WTC11 (cell line): ENCODE data around the gene MEIS2. TPM values are rescaled to one million over a fixed set of nuclear protein-coding genes. Genes with fewer than 3 reads are reported as not detected.

Experiments used
- ATAC-seq: fragments of 200-7000 bp; cut with Tn5 transposase; 2 replicates; pipeline ENCODE4 v1.10.0; 2021; ENCODE audit warnings: mild to moderate bottlenecking, moderate library complexity
- CTCF ChIA-PET: fragments of 300-600 bp; sonication (Branson Sonifier 250); formaldehyde crosslinking; loops from one replicate; lab custom pipeline; 2021; ENCODE audit warnings: antibody characterized with exemption; lab: Charles Lee
- POLR2A ChIA-PET: fragments of 350-600 bp; sonication (Branson Sonifier 250); formaldehyde crosslinking; loops from one replicate; lab custom pipeline; 2021; ENCODE audit warnings: antibody characterized with exemption; lab: Charles Lee
- DNase-seq: peaks from one replicate; pipeline ENCODE4 v3.0.0; 2021; ENCODE audit warnings: low spot score
- H3K27ac Mint-ChIP-seq: 2 replicates; pipeline ENCODE4 v1.8.0; 2021; ENCODE audit warnings: mixed read lengths
- H3K27me3 Mint-ChIP-seq: 2 replicates; pipeline ENCODE4 v1.8.0; 2021; ENCODE audit warnings: low read depth, mild to moderate bottlenecking, moderate library complexity, mixed read lengths
- H3K36me3 Mint-ChIP-seq: 2 replicates; pipeline ENCODE4 v1.8.0; 2021; ENCODE audit warnings: mixed read lengths
- H3K4me1 Mint-ChIP-seq: 2 replicates; pipeline ENCODE4 v1.8.0; 2022; ENCODE audit warnings: mixed read lengths
- H3K4me3 Mint-ChIP-seq: 2 replicates; pipeline ENCODE4 v1.8.0; 2021; ENCODE audit warnings: mild to moderate bottlenecking, moderate library complexity, mixed read lengths
- H3K9me3 Mint-ChIP-seq: 2 replicates; pipeline ENCODE4 v1.8.0; 2021; ENCODE audit warnings: mixed read lengths
- CBFB ChIP-seq: sonication (generic); formaldehyde crosslinking; IDR thresholded peaks from 2 replicates; pipeline ENCODE4 v1.8.1; 2022; ENCODE audit warnings: mild to moderate bottlenecking, low read depth, missing genetic modification reagents
- E2F4 ChIP-seq: sonication (generic); formaldehyde crosslinking; IDR thresholded peaks from 2 replicates; pipeline ENCODE4 v1.8.1; 2022; ENCODE audit warnings: low read depth, mild to moderate bottlenecking, moderate library complexity, missing genetic modification reagents, borderline replicate concordance
- ESRRA ChIP-seq: sonication (generic); formaldehyde crosslinking; IDR thresholded peaks from 2 replicates; pipeline ENCODE4 v1.8.1; 2022; ENCODE audit warnings: mild to moderate bottlenecking, missing genetic modification reagents, borderline replicate concordance
- GABPB1 ChIP-seq: sonication (generic); formaldehyde crosslinking; IDR thresholded peaks from 2 replicates; pipeline ENCODE4 v1.8.1; 2023; ENCODE audit warnings: mild to moderate bottlenecking, missing genetic modification reagents
- IRF2 ChIP-seq: sonication (generic); formaldehyde crosslinking; IDR thresholded peaks from 2 replicates; pipeline ENCODE4 v1.8.0; 2022; ENCODE audit warnings: low read depth, missing genetic modification reagents, borderline replicate concordance
- JAZF1 ChIP-seq: fragments of 250-450 bp; sonication (Bioruptor Pico); IDR thresholded peaks from 2 replicates; pipeline ENCODE4 v1.9.0; 2021; ENCODE audit warnings: moderate library complexity, mild to moderate bottlenecking, inconsistent platforms
- MXD4 ChIP-seq: fragments of 250-450 bp; sonication (Bioruptor Pico); IDR thresholded peaks from 2 replicates; pipeline ENCODE4 v1.8.0; 2021; ENCODE audit warnings: mild to moderate bottlenecking, moderate library complexity, borderline replicate concordance
- NFE2L1 ChIP-seq: sonication (generic); formaldehyde crosslinking; IDR thresholded peaks from 2 replicates; pipeline ENCODE4 v1.8.1; 2023; ENCODE audit warnings: missing genetic modification reagents
- TCF7 ChIP-seq: sonication (generic); formaldehyde crosslinking; IDR thresholded peaks from 2 replicates; pipeline ENCODE4 v1.8.0; 2022; ENCODE audit warnings: mild to moderate bottlenecking, low read depth, missing genetic modification reagents, moderate library complexity
- TEAD1 ChIP-seq: sonication (generic); formaldehyde crosslinking; IDR thresholded peaks from 2 replicates; pipeline ENCODE4 v1.8.0; 2022; ENCODE audit warnings: mild to moderate bottlenecking, missing genetic modification reagents
- ZBTB21 ChIP-seq: sonication (generic); formaldehyde crosslinking; IDR thresholded peaks from 2 replicates; pipeline ENCODE4 v1.8.1; 2023; ENCODE audit warnings: mild to moderate bottlenecking, missing genetic modification reagents, borderline replicate concordance
- ZMAT4 ChIP-seq: fragments of 250-450 bp; sonication (Bioruptor Pico); IDR thresholded peaks from 2 replicates; pipeline ENCODE4 v1.9.0; 2021; ENCODE audit warnings: mild to moderate bottlenecking
- ZNF219 ChIP-seq: sonication (generic); formaldehyde crosslinking; IDR thresholded peaks from 2 replicates; pipeline ENCODE4 v1.8.0; 2023; ENCODE audit warnings: missing genetic modification reagents, mild to moderate bottlenecking, borderline replicate concordance
- ZNF423 ChIP-seq: fragments of 250-450 bp; sonication (Bioruptor Pico); IDR thresholded peaks from 2 replicates; pipeline ENCODE4 v2.1.2; 2022; ENCODE audit warnings: mild to moderate bottlenecking, moderate library complexity
- total RNA-seq: library from RNA; stranded (reverse); gene quantifications from 3 replicates; pipeline ENCODE4 v1.2.3, GENCODE V29; 2021
- TF ChIP-seq, protein P1 (sequence below): sonication (generic); formaldehyde crosslinking; IDR thresholded peaks from 2 replicates; pipeline ENCODE4 v1.8.0; 2022; ENCODE audit warnings: missing genetic modification reagents
- TF ChIP-seq, protein P2 (sequence below): sonication (generic); formaldehyde crosslinking; IDR thresholded peaks from 2 replicates; pipeline ENCODE4 v1.8.1; 2022; ENCODE audit warnings: missing genetic modification reagents, borderline replicate concordance
- TF ChIP-seq, protein P3 (sequence below): sonication (generic); formaldehyde crosslinking; IDR thresholded peaks from 2 replicates; pipeline ENCODE4 v1.8.1; 2022; ENCODE audit warnings: low read depth, missing genetic modification reagents, borderline replicate concordance
- TF ChIP-seq, protein P4 (sequence below): sonication (generic); formaldehyde crosslinking; IDR thresholded peaks from 2 replicates; pipeline ENCODE4 v1.8.1; 2023; ENCODE audit warnings: mild to moderate bottlenecking, moderate library complexity, missing genetic modification reagents
- TF ChIP-seq, protein P5 (sequence below): sonication (generic); formaldehyde crosslinking; IDR thresholded peaks from 2 replicates; pipeline ENCODE4 v1.8.1; 2023; ENCODE audit warnings: mild to moderate bottlenecking, missing genetic modification reagents
- TF ChIP-seq, protein P6 (sequence below): sonication (generic); formaldehyde crosslinking; IDR thresholded peaks from 2 replicates; pipeline ENCODE4 v1.8.1; 2022; ENCODE audit warnings: mild to moderate bottlenecking, missing genetic modification reagents, moderate library complexity, borderline replicate concordance

The MEIS2 gene
- total RNA-seq, 1 experiment from 2014 or later, result 0.57 TPM

GRCh38 chr15:37084602-37085001 is 15.7 kb downstream of the MEIS2 start:
- no peaks in the 10 kb centered on the region for H3K27me3 Mint-ChIP-seq
- no peak overlapping the region for H3K27ac Mint-ChIP-seq
- ChIA-PET CTCF (no interaction called here), POLR2A (no interaction called here)
- no peak overlapping the region for H3K4me3 Mint-ChIP-seq
- H3K4me1 Mint-ChIP-seq, result peaks cover 30% of the 10 kb centered on the region
- ATAC-seq (no peak), DNase-seq (no peak)
- no peaks in the 10 kb centered on the region for H3K9me3 Mint-ChIP-seq
- TF ChIP-seq ZNF219 (CRISPR knock-in tag) (no peak), GABPB1 (no peak), ZBTB21 (CRISPR knock-in tag) (no peak), MXD4 (no peak), ESRRA (CRISPR knock-in tag) (no peak), IRF2 (no peak), TCF7 (CRISPR knock-in tag) (no peak), ZNF423 (CRISPR knock-in tag) (no peak), JAZF1 (CRISPR knock-in tag) (no peak), CBFB (CRISPR knock-in tag) (no peak), E2F4 (CRISPR knock-in tag) (no peak), TEAD1 (CRISPR knock-in tag) (no peak), ZMAT4 (CRISPR knock-in tag) (no peak), NFE2L1 (CRISPR knock-in tag) (no peak)
- TF ChIP-seq, protein P1, sequence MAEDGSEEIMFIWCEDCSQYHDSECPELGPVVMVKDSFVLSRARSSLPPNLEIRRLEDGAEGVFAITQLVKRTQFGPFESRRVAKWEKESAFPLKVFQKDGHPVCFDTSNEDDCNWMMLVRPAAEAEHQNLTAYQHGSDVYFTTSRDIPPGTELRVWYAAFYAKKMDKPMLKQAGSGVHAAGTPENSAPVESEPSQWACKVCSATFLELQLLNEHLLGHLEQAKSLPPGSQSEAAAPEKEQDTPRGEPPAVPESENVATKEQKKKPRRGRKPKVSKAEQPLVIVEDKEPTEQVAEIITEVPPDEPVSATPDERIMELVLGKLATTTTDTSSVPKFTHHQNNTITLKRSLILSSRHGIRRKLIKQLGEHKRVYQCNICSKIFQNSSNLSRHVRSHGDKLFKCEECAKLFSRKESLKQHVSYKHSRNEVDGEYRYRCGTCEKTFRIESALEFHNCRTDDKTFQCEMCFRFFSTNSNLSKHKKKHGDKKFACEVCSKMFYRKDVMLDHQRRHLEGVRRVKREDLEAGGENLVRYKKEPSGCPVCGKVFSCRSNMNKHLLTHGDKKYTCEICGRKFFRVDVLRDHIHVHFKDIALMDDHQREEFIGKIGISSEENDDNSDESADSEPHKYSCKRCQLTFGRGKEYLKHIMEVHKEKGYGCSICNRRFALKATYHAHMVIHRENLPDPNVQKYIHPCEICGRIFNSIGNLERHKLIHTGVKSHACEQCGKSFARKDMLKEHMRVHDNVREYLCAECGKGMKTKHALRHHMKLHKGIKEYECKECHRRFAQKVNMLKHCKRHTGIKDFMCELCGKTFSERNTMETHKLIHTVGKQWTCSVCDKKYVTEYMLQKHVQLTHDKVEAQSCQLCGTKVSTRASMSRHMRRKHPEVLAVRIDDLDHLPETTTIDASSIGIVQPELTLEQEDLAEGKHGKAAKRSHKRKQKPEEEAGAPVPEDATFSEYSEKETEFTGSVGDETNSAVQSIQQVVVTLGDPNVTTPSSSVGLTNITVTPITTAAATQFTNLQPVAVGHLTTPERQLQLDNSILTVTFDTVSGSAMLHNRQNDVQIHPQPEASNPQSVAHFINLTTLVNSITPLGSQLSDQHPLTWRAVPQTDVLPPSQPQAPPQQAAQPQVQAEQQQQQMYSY (CRISPR knock-in tag), result no peak
- TF ChIP-seq, protein P2, sequence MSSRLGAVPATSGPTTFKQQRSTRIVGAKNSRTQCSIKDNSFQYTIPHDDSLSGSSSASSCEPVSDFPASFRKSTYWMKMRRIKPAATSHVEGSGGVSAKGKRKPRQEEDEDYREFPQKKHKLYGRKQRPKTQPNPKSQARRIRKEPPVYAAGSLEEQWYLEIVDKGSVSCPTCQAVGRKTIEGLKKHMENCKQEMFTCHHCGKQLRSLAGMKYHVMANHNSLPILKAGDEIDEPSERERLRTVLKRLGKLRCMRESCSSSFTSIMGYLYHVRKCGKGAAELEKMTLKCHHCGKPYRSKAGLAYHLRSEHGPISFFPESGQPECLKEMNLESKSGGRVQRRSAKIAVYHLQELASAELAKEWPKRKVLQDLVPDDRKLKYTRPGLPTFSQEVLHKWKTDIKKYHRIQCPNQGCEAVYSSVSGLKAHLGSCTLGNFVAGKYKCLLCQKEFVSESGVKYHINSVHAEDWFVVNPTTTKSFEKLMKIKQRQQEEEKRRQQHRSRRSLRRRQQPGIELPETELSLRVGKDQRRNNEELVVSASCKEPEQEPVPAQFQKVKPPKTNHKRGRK, result no peak
- TF ChIP-seq, protein P3, sequence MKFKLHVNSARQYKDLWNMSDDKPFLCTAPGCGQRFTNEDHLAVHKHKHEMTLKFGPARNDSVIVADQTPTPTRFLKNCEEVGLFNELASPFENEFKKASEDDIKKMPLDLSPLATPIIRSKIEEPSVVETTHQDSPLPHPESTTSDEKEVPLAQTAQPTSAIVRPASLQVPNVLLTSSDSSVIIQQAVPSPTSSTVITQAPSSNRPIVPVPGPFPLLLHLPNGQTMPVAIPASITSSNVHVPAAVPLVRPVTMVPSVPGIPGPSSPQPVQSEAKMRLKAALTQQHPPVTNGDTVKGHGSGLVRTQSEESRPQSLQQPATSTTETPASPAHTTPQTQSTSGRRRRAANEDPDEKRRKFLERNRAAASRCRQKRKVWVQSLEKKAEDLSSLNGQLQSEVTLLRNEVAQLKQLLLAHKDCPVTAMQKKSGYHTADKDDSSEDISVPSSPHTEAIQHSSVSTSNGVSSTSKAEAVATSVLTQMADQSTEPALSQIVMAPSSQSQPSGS (CRISPR knock-in tag), result no peak
- TF ChIP-seq, protein P4, sequence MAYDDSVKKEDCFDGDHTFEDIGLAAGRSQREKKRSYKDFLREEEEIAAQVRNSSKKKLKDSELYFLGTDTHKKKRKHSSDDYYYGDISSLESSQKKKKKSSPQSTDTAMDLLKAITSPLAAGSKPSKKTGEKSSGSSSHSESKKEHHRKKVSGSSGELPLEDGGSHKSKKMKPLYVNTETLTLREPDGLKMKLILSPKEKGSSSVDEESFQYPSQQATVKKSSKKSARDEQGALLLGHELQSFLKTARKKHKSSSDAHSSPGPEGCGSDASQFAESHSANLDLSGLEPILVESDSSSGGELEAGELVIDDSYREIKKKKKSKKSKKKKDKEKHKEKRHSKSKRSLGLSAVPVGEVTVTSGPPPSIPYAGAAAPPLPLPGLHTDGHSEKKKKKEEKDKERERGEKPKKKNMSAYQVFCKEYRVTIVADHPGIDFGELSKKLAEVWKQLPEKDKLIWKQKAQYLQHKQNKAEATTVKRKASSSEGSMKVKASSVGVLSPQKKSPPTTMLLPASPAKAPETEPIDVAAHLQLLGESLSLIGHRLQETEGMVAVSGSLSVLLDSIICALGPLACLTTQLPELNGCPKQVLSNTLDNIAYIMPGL (CRISPR knock-in tag), result no peak
- TF ChIP-seq, protein P5, sequence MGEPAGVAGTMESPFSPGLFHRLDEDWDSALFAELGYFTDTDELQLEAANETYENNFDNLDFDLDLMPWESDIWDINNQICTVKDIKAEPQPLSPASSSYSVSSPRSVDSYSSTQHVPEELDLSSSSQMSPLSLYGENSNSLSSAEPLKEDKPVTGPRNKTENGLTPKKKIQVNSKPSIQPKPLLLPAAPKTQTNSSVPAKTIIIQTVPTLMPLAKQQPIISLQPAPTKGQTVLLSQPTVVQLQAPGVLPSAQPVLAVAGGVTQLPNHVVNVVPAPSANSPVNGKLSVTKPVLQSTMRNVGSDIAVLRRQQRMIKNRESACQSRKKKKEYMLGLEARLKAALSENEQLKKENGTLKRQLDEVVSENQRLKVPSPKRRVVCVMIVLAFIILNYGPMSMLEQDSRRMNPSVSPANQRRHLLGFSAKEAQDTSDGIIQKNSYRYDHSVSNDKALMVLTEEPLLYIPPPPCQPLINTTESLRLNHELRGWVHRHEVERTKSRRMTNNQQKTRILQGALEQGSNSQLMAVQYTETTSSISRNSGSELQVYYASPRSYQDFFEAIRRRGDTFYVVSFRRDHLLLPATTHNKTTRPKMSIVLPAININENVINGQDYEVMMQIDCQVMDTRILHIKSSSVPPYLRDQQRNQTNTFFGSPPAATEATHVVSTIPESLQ (CRISPR knock-in tag), result no peak
- TF ChIP-seq, protein P6, sequence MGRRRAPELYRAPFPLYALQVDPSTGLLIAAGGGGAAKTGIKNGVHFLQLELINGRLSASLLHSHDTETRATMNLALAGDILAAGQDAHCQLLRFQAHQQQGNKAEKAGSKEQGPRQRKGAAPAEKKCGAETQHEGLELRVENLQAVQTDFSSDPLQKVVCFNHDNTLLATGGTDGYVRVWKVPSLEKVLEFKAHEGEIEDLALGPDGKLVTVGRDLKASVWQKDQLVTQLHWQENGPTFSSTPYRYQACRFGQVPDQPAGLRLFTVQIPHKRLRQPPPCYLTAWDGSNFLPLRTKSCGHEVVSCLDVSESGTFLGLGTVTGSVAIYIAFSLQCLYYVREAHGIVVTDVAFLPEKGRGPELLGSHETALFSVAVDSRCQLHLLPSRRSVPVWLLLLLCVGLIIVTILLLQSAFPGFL (CRISPR knock-in tag), result no peak
- H3K36me3 Mint-ChIP-seq, result no peaks in the 10 kb centered on the region
